HepG2 (cell line): ENCODE measurements around the gene UBE2C. TPM values are rescaled to one million over a fixed set of nuclear protein-coding genes. Genes with fewer than 3 reads are reported as not detected.
A peak's percentile ranks its signal among the peaks of the same experiment; 100 is the strongest.

Experiments
- ETV5 ChIP-seq: IDR thresholded peaks from 2 replicates; pipeline ENCODE4 v1.6.1; 2018; ENCODE audit warnings: missing biosample characterization, missing genetic modification reagents, inconsistent platforms, borderline replicate concordance
- HMGXB4 ChIP-seq, 2 experiments: sonication (generic) in 1 of 2; formaldehyde crosslinking in 1 of 2; IDR thresholded peaks; 2 replicates each; pipeline versions ENCODE4 v1.4.0 to v1.6.1; 2018 to 2020; ENCODE audit warnings: missing genetic modification reagents in 2 of 2, borderline replicate concordance in 1 of 2, low read depth in 1 of 2, mild to moderate bottlenecking in 1 of 2, missing biosample characterization in 1 of 2
- IKZF5 ChIP-seq: IDR thresholded peaks from 2 replicates; pipeline ENCODE4 v1.6.1; 2018; ENCODE audit warnings: missing genetic modification reagents, mild to moderate bottlenecking, missing compliant biosample characterization
- MIXL1 ChIP-seq: IDR thresholded peaks from 2 replicates; pipeline ENCODE4 v1.6.1; 2016
- MTF2 ChIP-seq: sonication (generic); formaldehyde crosslinking; IDR thresholded peaks from 2 replicates; pipeline ENCODE4 v1.5.0; 2020; ENCODE audit warnings: missing genetic modification reagents, borderline replicate concordance
- MXI1 ChIP-seq: IDR thresholded peaks from 3 replicates; pipeline ENCODE4 v1.6.1; 2012; ENCODE audit warnings: low read depth, low read length, inconsistent platforms, borderline replicate concordance
- NR2F6 ChIP-seq, 2 experiments: IDR thresholded peaks; 2 replicates each; pipeline ENCODE4 v1.6.1; 2016; ENCODE audit warnings: antibody characterized with exemption in 1 of 2, mild to moderate bottlenecking in 1 of 2
- NRL ChIP-seq: sonication (generic); formaldehyde crosslinking; IDR thresholded peaks from 2 replicates; pipeline ENCODE4 v1.5.0; 2020; ENCODE audit warnings: missing genetic modification reagents, mild to moderate bottlenecking, moderate library complexity, borderline replicate concordance
- ONECUT2 ChIP-seq: sonication (generic); formaldehyde crosslinking; IDR thresholded peaks from 2 replicates; pipeline ENCODE4 v1.4.0; 2020; ENCODE audit warnings: missing genetic modification reagents
- RAD21 ChIP-seq: fragments of 450-650 bp; formaldehyde crosslinking; IDR thresholded peaks from 2 replicates; pipeline ENCODE4 v1.5.0; 2020; ENCODE audit warnings: mild to moderate bottlenecking
- RFX3 ChIP-seq: IDR thresholded peaks from 2 replicates; pipeline ENCODE4 v1.6.1; 2016; ENCODE audit warnings: missing biosample characterization, missing genetic modification reagents
- SALL1 ChIP-seq: sonication (generic); formaldehyde crosslinking; IDR thresholded peaks from 2 replicates; pipeline ENCODE4 v1.8.0; 2022; ENCODE audit warnings: mild to moderate bottlenecking, missing genetic modification reagents
- SOX5 ChIP-seq: IDR thresholded peaks from 2 replicates; pipeline ENCODE4 v1.6.1; 2016; ENCODE audit warnings: borderline replicate concordance
- SP1 ChIP-seq, 2 experiments: fragments of 450-650 bp in 1 of 2; sonication (generic) in 1 of 2; formaldehyde crosslinking in 1 of 2; IDR thresholded peaks; 2 replicates each; pipeline versions ENCODE4 v1.4.0 to v1.6.1; 2016 to 2020; ENCODE audit warnings: missing genetic modification reagents in 1 of 2
- SP4 ChIP-seq: sonication (generic); formaldehyde crosslinking; IDR thresholded peaks from 2 replicates; pipeline ENCODE4 v1.8.1; 2023; ENCODE audit warnings: mild to moderate bottlenecking, missing genetic modification reagents
- TMF1 ChIP-seq: sonication (generic); formaldehyde crosslinking; IDR thresholded peaks from 2 replicates; pipeline ENCODE4 v1.8.1; 2022; ENCODE audit warnings: low read depth, missing genetic modification reagents
- TOPORS ChIP-seq: sonication (generic); formaldehyde crosslinking; IDR thresholded peaks from 2 replicates; pipeline ENCODE4 v1.8.0; 2023; ENCODE audit warnings: mild to moderate bottlenecking, missing genetic modification reagents
- XBP1 ChIP-seq: sonication (generic); formaldehyde crosslinking; IDR thresholded peaks from 2 replicates; pipeline ENCODE4 v1.5.0; 2020; ENCODE audit warnings: missing genetic modification reagents
- ZBTB39 ChIP-seq: sonication (generic); formaldehyde crosslinking; IDR thresholded peaks from 2 replicates; pipeline ENCODE4 v1.5.0; 2020; ENCODE audit warnings: missing genetic modification reagents
- ZFP1 ChIP-seq: IDR thresholded peaks from 2 replicates; pipeline ENCODE4 v1.6.1; 2016
- ZFYVE20 ChIP-seq: sonication (generic); formaldehyde crosslinking; IDR thresholded peaks from 2 replicates; pipeline ENCODE4 v1.8.0; 2023; ENCODE audit warnings: low read depth, mild to moderate bottlenecking, moderate library complexity, missing genetic modification reagents, borderline replicate concordance
- ZNF547 ChIP-seq: sonication (generic); formaldehyde crosslinking; IDR thresholded peaks from 2 replicates; pipeline ENCODE4 v1.5.1; 2020; ENCODE audit warnings: mild to moderate bottlenecking, missing genetic modification reagents
- ZNF577 ChIP-seq: sonication (generic); formaldehyde crosslinking; IDR thresholded peaks from 2 replicates; pipeline ENCODE4 v1.4.0; 2020; ENCODE audit warnings: mild to moderate bottlenecking, low read depth, missing genetic modification reagents, borderline replicate concordance
- polyA plus RNA-seq, 8 experiments: library from polyadenylated mRNA; depleted of rRNA in 3 of 8; stranded (reverse) in 7 of 8; unstranded in 1 of 8; fragments of >200 nt; fragmentation: Illumina TruSeq in 4 of 8; extraction: Trizol in 4 of 8; gene quantifications; 2 replicates each; pipeline versions ENCODE4 v1.2.1 to v1.2.3, GENCODE V29; 2011 to 2016; ENCODE audit warnings: low read depth in 4 of 8, missing spikeins in 1 of 8, mixed read lengths in 1 of 8; ENCODE audit not compliant: insufficient read depth in 1 of 8
- total RNA-seq, 5 experiments: library from RNA; depleted of rRNA; stranded (reverse); fragments of >200 nt; fragmentation: Illumina TruSeq; extraction: Trizol; gene quantifications; 2 replicates each; pipeline ENCODE4 v1.2.3, GENCODE V29; 2016; ENCODE audit warnings: low read depth in 1 of 5
- TF ChIP-seq, protein P1 (sequence below): sonication (generic); formaldehyde crosslinking; IDR thresholded peaks from 2 replicates; pipeline ENCODE4 v1.4.0; 2020; ENCODE audit warnings: low read depth, mild to moderate bottlenecking, missing genetic modification reagents

UBE2C gene
- total and polyA plus RNA-seq, 2 of the 13 experiments (the other 11 are each of a cell fraction or from before 2014, with no cell fraction given): 100 to 123 TPM

DNA sequence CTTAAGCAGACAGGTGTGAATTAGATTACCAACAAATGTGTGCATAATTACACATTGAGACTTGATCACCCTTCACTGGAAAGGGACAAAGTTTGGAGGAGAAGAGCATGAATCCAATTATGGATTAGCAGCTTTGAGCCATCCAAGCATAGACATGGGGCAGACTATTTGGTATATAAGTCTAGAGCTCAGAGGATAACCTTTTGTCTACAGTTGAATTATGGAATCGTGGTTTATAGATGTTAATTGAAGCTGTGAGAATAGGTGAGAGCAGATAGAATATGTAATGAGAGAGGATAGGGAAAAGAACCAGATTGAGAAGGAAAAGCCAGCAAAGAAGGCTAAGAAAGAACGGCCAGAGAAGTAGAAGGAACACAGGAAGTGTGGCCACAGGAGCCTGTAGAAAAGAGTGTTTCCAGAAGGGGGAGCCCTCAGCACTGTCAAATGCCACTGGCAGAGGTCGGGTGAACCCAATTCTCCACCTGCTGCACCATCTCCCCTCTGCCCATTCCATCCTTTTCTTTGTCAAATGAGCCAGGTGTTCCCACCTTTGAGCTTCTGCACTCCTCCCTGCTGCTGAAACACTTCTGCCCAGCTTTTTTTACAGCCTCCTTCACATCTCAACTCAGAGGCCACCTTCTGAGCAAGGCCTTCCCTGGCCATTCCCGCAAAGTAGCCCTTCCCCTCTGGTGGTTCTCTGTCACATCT is 13.4 kb upstream of the UBE2C start (continued):
- TF ChIP-seq SP1 (IDR thresholded peaks at IDR 0.05) (no peak), SP1 (CRISPR knock-in tag; IDR thresholded peaks at IDR 0.05) (0 out of 2 replicates have a peak, but pooled peaks have one; percentile 13), HMGXB4 (CRISPR knock-in tag; IDR thresholded peaks at IDR 0.05; ENCODE audit: borderline replicate concordance in 1 of 2, low read depth in 1 of 2) (peak in 1 of 2 experiments; percentile 77; a peak in 2 of 4 replicates), ZNF577 (CRISPR knock-in tag) (0 out of 2 replicates have a peak, but pooled peaks have one; percentile 59), TOPORS (CRISPR knock-in tag) (0 out of 2 replicates have a peak, but pooled peaks have one; percentile 22), TMF1 (CRISPR knock-in tag) (0 out of 2 replicates have a peak, but pooled peaks have one; percentile 38), NR2F6 (IDR thresholded peaks at IDR 0.05) (no peak), NR2F6 (CRISPR knock-in tag; IDR thresholded peaks at IDR 0.05) (0 out of 2 replicates have a peak, but pooled peaks have one; percentile 9), MTF2 (CRISPR knock-in tag) (no peak), XBP1 (CRISPR knock-in tag) (no peak), MIXL1 (CRISPR knock-in tag) (no peak), ONECUT2 (CRISPR knock-in tag) (no peak), RFX3 (CRISPR knock-in tag) (no peak), SALL1 (CRISPR knock-in tag) (peak; percentile 43; the same call in 1 of the 2 replicates), NRL (0 out of 2 replicates have a peak, but pooled peaks have one; percentile 27), IKZF5 (CRISPR knock-in tag) (0 out of 2 replicates have a peak, but pooled peaks have one; percentile 48), ZFP1 (CRISPR knock-in tag) (no peak), SOX5 (CRISPR knock-in tag) (peak; percentile 49), ZBTB39 (CRISPR knock-in tag) (peak; percentile 19; the same call in 1 of the 2 replicates), ZFYVE20 (CRISPR knock-in tag) (no peak), RAD21 (peak; percentile 71), ZNF547 (no peak), SP4 (CRISPR knock-in tag) (no peak), MXI1 (0 out of 3 replicates have a peak, but pooled peaks have one; percentile 24), ETV5 (CRISPR knock-in tag) (peak; percentile 47; the same call in 1 of the 2 replicates)
- TF ChIP-seq, protein P1, sequence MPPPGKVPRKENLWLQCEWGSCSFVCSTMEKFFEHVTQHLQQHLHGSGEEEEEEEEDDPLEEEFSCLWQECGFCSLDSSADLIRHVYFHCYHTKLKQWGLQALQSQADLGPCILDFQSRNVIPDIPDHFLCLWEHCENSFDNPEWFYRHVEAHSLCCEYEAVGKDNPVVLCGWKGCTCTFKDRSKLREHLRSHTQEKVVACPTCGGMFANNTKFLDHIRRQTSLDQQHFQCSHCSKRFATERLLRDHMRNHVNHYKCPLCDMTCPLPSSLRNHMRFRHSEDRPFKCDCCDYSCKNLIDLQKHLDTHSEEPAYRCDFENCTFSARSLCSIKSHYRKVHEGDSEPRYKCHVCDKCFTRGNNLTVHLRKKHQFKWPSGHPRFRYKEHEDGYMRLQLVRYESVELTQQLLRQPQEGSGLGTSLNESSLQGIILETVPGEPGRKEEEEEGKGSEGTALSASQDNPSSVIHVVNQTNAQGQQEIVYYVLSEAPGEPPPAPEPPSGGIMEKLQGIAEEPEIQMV: no peak
